Loucy (cell line): ENCODE measurements around the gene PLEKHM2.

Source experiments
- CTCF ChIP-seq: fragments of 200-600 bp; sonication (generic); conservative IDR thresholded peaks from 2 replicates; pipeline ENCODE4 v1.5.1; 2014; ENCODE audit warnings: mild to moderate bottlenecking, antibody characterized with exemption, low read length
- EZH2phosphoT487 ChIP-seq: fragments of 200-600 bp; IDR thresholded peaks from 2 replicates; pipeline ENCODE4 v1.6.1; 2018; ENCODE audit warnings: antibody characterized with exemption, mild to moderate bottlenecking, moderate library complexity, borderline replicate concordance

GRCh38 chr1:15680131-15680530 lies 4.0 kb upstream of the PLEKHM2 start:
- TF ChIP-seq CTCF = no peak
- TF ChIP-seq EZH2phosphoT487 = no peak
